Activated CD4-positive, alpha-beta T cell treated with anti-CD3 and anti-CD28 coated beads, Interleukin-2, amount 50 U/mL, for 16 hours (primary cell): ENCODE data around the gene NCSTN.
A peak's percentile ranks its signal among the peaks of the same experiment; 100 is the strongest.

Source experiments
- DNase-seq: peaks from one replicate; pipeline ENCODE4 v3.0.0-alpha.2; 2020

The NCSTN gene

GRCh38 chr1:160353223-160353622, 10.0 kb downstream of the NCSTN start:
- DNase-seq: no peak

GRCh38 chr1:160354388-160354985, 11.3 kb downstream of the NCSTN start:
- peak; percentile 29 for DNase-seq

- no peak for DNase-seq
Measured at GRCh38 chr1:160357286-160358002, 14.3 kb downstream of the NCSTN start.

GRCh38 chr1:160358073-160358472, 14.9 kb downstream of the NCSTN start:
- DNase-seq: no peak

- no peak for DNase-seq
Measured at GRCh38 chr1:160359559-160360226, 16.5 kb downstream of the NCSTN start.

- no peak for DNase-seq
Measured at GRCh38 chr1:160360227-160360695, 17.1 kb downstream of the NCSTN start.

- no peak for DNase-seq
Measured at GRCh38 chr1:160361199-160361598, 18.0 kb downstream of the NCSTN start.

GRCh38 chr1:160361814-160362167, 18.6 kb downstream of the NCSTN start:
- DNase-seq: no peak

GRCh38 chr1:160362168-160362957, 19.2 kb downstream of the NCSTN start:
- no peak for DNase-seq

- no peak for DNase-seq
Measured at GRCh38 chr1:160363010-160363409, 19.8 kb downstream of the NCSTN start.

GRCh38 chr1:160363951-160364735, 21.0 kb downstream of the NCSTN start:
- no peak for DNase-seq

- no peak for DNase-seq
Measured at GRCh38 chr1:160365325-160365724, 22.1 kb downstream of the NCSTN start.

GRCh38 chr1:160366731-160367515, 23.7 kb downstream of the NCSTN start, which contains the start of gene NHLH1:
Gene NHLH1, plus strand, starts transcription at chr1:160367071. Its CDS starts 3,661 bp downstream, at chr1:160370732.
- DNase-seq: no peak

- DNase-seq: no peak
Measured at GRCh38 chr1:160367516-160367900, 24.3 kb downstream of the NCSTN start.

GRCh38 chr1:160367934-160368923, 25.0 kb downstream of the NCSTN start:
- no peak for DNase-seq

GRCh38 chr1:160369087-160369486, 25.9 kb downstream of the NCSTN start:
- no peak for DNase-seq

- no peak for DNase-seq
Measured at GRCh38 chr1:160370561-160371345, 27.6 kb downstream of the NCSTN start.

GRCh38 chr1:160371346-160371631, 28.1 kb downstream of the NCSTN start:
- no peak for DNase-seq

GRCh38 chr1:160371756-160372155, 28.6 kb downstream of the NCSTN start:
- DNase-seq: no peak

- DNase-seq: no peak
Measured at GRCh38 chr1:160373696-160374095, 30.5 kb downstream of the NCSTN start.
